Liver (tissue), 9 donors: ENCODE data around the gene CPN1. TPM values are rescaled to one million over a fixed set of nuclear protein-coding genes. Genes with fewer than 3 reads are reported as not detected.

Source experiments
- DNase-seq: peaks from one replicate; pipeline ENCODE4 v3.0.0-alpha.2; 2017; ENCODE audit warnings: low spot score
- H3K27ac ChIP-seq, 2 donors: one replicate each; pipeline ENCODE4 v1.7.0; 2013; ENCODE audit warnings: inconsistent platforms in 2 of 2, low read length in 2 of 2, control low read depth in 1 of 2, low read depth in 1 of 2, mild to moderate bottlenecking in 1 of 2
- H3K27me3 ChIP-seq, 4 donors: one replicate each; pipeline versions ENCODE4 v1.6.1 to v1.7.0; 2013; ENCODE audit warnings: low read length in 3 of 4, inconsistent platforms in 1 of 4, mild to moderate bottlenecking in 1 of 4, moderate library complexity in 1 of 4; ENCODE audit not compliant: control insufficient read depth in 4 of 4, insufficient read depth in 4 of 4
- H3K36me3 ChIP-seq, 4 donors: one replicate each; pipeline versions ENCODE4 v1.6.1 to v1.7.0; 2013; ENCODE audit warnings: low read length in 3 of 4, mild to moderate bottlenecking in 3 of 4, low read depth in 1 of 4, moderate library complexity in 1 of 4; ENCODE audit not compliant: control insufficient read depth in 4 of 4, insufficient read depth in 3 of 4
- H3K4me1 ChIP-seq, 4 donors: one replicate each; pipeline versions ENCODE4 v1.6.1 to v1.7.0; 2013; ENCODE audit warnings: low read length in 3 of 4, mild to moderate bottlenecking in 3 of 4, moderate library complexity in 1 of 4; ENCODE audit not compliant: control insufficient read depth in 4 of 4, insufficient read depth in 4 of 4
- H3K4me3 ChIP-seq, 3 donors: one replicate each; pipeline versions ENCODE4 v1.6.1 to v1.7.0; 2013; ENCODE audit warnings: low read length in 3 of 3, control low read depth in 1 of 3, low read depth in 1 of 3, mild to moderate bottlenecking in 1 of 3
- H3K9ac ChIP-seq, 2 donors: one replicate each; pipeline ENCODE4 v1.7.0; 2013; ENCODE audit warnings: low read length in 2 of 2, mild to moderate bottlenecking in 2 of 2, moderate library complexity in 2 of 2, control low read depth in 1 of 2, low read depth in 1 of 2
- H3K9me3 ChIP-seq, 4 donors: one replicate each; pipeline versions ENCODE4 v1.6.1 to v1.7.0; 2013; ENCODE audit warnings: low read length in 3 of 4; ENCODE audit not compliant: control insufficient read depth in 4 of 4
- ATF3 ChIP-seq: IDR thresholded peaks from 2 replicates; pipeline ENCODE4 v1.6.1; 2016; ENCODE audit warnings: antibody characterized with exemption
- CTCF ChIP-seq: fragments of 150-350 bp; IDR thresholded peaks from 2 replicates; pipeline ENCODE4 v1.5.1; 2017; ENCODE audit warnings: improper control_type of control experiment, low read depth, low read length; ENCODE audit not compliant: missing input control
- EGR1 ChIP-seq, 2 donors: IDR thresholded peaks; 2 replicates each; pipeline ENCODE4 v1.6.1; 2016 to 2018; ENCODE audit warnings: antibody characterized with exemption in 2 of 2, low read depth in 2 of 2
- FOXA1 ChIP-seq: IDR thresholded peaks from 2 replicates; pipeline ENCODE4 v1.6.1; 2016; ENCODE audit warnings: antibody characterized with exemption
- GABPA ChIP-seq, 2 donors: IDR thresholded peaks in 1 of 2; conservative IDR thresholded peaks in 1 of 2; 2 replicates each; pipeline ENCODE4 v1.6.1; 2016; ENCODE audit warnings: antibody characterized with exemption in 2 of 2, mild to moderate bottlenecking in 1 of 2, moderate library complexity in 1 of 2
- JUND ChIP-seq, 2 donors: IDR thresholded peaks; 2 replicates each; pipeline ENCODE4 v1.6.1; 2016; ENCODE audit warnings: antibody characterized with exemption in 2 of 2
- MAX ChIP-seq: IDR thresholded peaks from 2 replicates; pipeline ENCODE4 v1.6.1; 2016; ENCODE audit warnings: antibody characterized with exemption
- RAD21 ChIP-seq, 2 donors: IDR thresholded peaks; 2 replicates each; pipeline ENCODE4 v1.6.1; 2016; ENCODE audit warnings: antibody characterized with exemption in 2 of 2, mild to moderate bottlenecking in 2 of 2
- RXRA ChIP-seq, 2 donors: IDR thresholded peaks; 2 replicates each; pipeline ENCODE4 v1.6.1; 2017 to 2018; ENCODE audit warnings: antibody characterized with exemption in 2 of 2, mild to moderate bottlenecking in 1 of 2
- SP1 ChIP-seq: IDR thresholded peaks from 2 replicates; pipeline ENCODE4 v1.6.1; 2018; ENCODE audit warnings: antibody characterized with exemption, mild to moderate bottlenecking
- YY1 ChIP-seq: IDR thresholded peaks from 2 replicates; pipeline ENCODE4 v1.6.1; 2016; ENCODE audit warnings: antibody characterized with exemption, mild to moderate bottlenecking
- ZBTB33 ChIP-seq: IDR thresholded peaks from 2 replicates; pipeline ENCODE4 v1.6.1; 2016; ENCODE audit warnings: antibody characterized with exemption
- WGBS: extraction: QIAGEN DNeasy Blood & Tissue Kit; methylation state at CpG from one replicate; pipeline ENCODE4 v1.1.7; 2013; 5-methylcytosine and 5-hydroxymethylcytosine counted together
- polyA plus RNA-seq, 2 donors: library from polyadenylated mRNA; stranded (reverse) in 1 of 2; unstranded in 1 of 2; fragments of 200-250 nt in 1 of 2; fragments of >200 nt in 1 of 2; fragmentation: Nextera tagmentation in 1 of 2; extraction: Ambion mirVana in 1 of 2; gene quantifications; one replicate each; pipeline versions ENCODE4 v1.2.1 to v1.2.3, GENCODE V29; 2013 to 2015
- total RNA-seq, 2 donors: library from RNA; depleted of rRNA; stranded (reverse); fragments of >200 nt; gene quantifications; one replicate each; pipeline ENCODE4 v1.2.3, GENCODE V29; 2014
- donor health status: healthy.
- donor health status: healthy.
- donor health status: healthy.
- donor health status: healthy.
- donor health status: healthy.

Gene CPN1
- total and polyA plus RNA-seq, 4 donors = 30.4 to 119 (median 96.8) TPM

GRCh38 chr10:100053686-100054460 lies 27.8 kb downstream of the CPN1 start:
- TF ChIP-seq YY1 (no peak), MAX (no peak)
- Histone ChIP-seq H3K27me3 (no peaks in the 10 kb centered on the region), H3K4me1 (no peaks in the 10 kb centered on the region), H3K36me3 (peaks cover 5 to 42% (median 35%) of the 10 kb centered on the region in 4 donors), H3K27ac (no peak overlapping the region), H3K4me3 (no peak overlapping the region), H3K9ac (no peak overlapping the region), H3K9me3 (no peaks in the 10 kb centered on the region)
- WGBS = 73% methylated on average over 6 of the region's 6 CpGs
- DNase-seq = no peak

- Histone ChIP-seq H3K9ac (peak overlapping the region in 1 of 2 donors; percentile 27), H3K27me3 (no peaks in the 10 kb centered on the region), H3K9me3 (no peaks in the 10 kb centered on the region), H3K27ac (no peak overlapping the region), H3K36me3 (peaks cover 13 to 49% (median 33%) of the 10 kb centered on the region in 4 donors), H3K4me3 (no peak overlapping the region), H3K4me1 (peaks cover 0 to 3% (median 0%) of the 10 kb centered on the region in 4 donors)
- DNase-seq = peak; percentile 87
- 24% methylated on average over 7 of the region's 7 CpGs for WGBS
- TF ChIP-seq CTCF (peak; percentile 91), SP1 (no peak), JUND (IDR thresholded peaks at IDR 0.05) (no peak), RAD21 (IDR thresholded peaks at IDR 0.05) (peak; percentile 90 to 95), EGR1 (IDR thresholded peaks at IDR 0.05; ENCODE audit: low read depth in 2 of 2) (no peak)
Measured at GRCh38 chr10:100046021-100046486, 35.6 kb downstream of the CPN1 start.

- H3K27ac ChIP-seq = no peak overlapping the region
- H3K36me3 ChIP-seq = peaks cover 13 to 46% (median 31%) of the 10 kb centered on the region in 4 donors
- TF ChIP-seq RAD21 (IDR thresholded peaks at IDR 0.05) = no peak
- TF ChIP-seq FOXA1 = no peak
- TF ChIP-seq YY1 = no peak
- TF ChIP-seq GABPA (IDR thresholded peaks at IDR 0.05 in 1 of 2, conservative IDR thresholded peaks at IDR 0.05 in 1 of 2) = no peak
- TF ChIP-seq RXRA (IDR thresholded peaks at IDR 0.05) = no peak
- TF ChIP-seq MAX = no peak
- no peak for TF ChIP-seq SP1
- TF ChIP-seq ZBTB33 = no peak
- TF ChIP-seq ATF3 = no peak
- H3K4me1 ChIP-seq = peaks cover 0 to 3% (median 0%) of the 10 kb centered on the region in 4 donors
- no peak overlapping the region for H3K4me3 ChIP-seq
- peak overlapping the region in 1 of 2 donors; percentile 27 for H3K9ac ChIP-seq
- H3K9me3 ChIP-seq = no peaks in the 10 kb centered on the region
- WGBS = 79% methylated on average over 2 of the region's 2 CpGs
- no peak for DNase-seq
- H3K27me3 ChIP-seq = no peaks in the 10 kb centered on the region
Measured at GRCh38 chr10:100045592-100045991, 36.1 kb downstream of the CPN1 start.
